Stimulated activated memory B cell treated with anti-CD40 and anti-IgM and Interleukin-4, amounts not matched to agents 10 μg/mL and 1 μg/mL and 100 μg/mL, for 72 hours (primary cell): Measurements from ENCODE around the gene KRTAP10-9.
"Not testable (repeated sequence)": the region's sequence is repeated elsewhere in the genome, so short reads cannot be mapped to it uniquely, and the experiment has no call there.

ENCODE experiments used
- ATAC-seq: fragments of 150-1000 bp; cut with Tn5 transposase; 2 replicates; pipeline ENCODE4 v1.10.0; 2021
- H3K27ac Mint-ChIP-seq: one replicate; pipeline ENCODE4 v1.8.0; 2022; ENCODE audit warnings: mild to moderate bottlenecking, mixed read lengths
- H3K27me3 Mint-ChIP-seq: one replicate; pipeline ENCODE4 v1.8.0; 2022; ENCODE audit warnings: mixed read lengths
- H3K36me3 Mint-ChIP-seq: one replicate; pipeline ENCODE4 v1.8.0; 2022; ENCODE audit warnings: mixed read lengths
- H3K4me1 Mint-ChIP-seq: one replicate; pipeline ENCODE4 v1.8.0; 2022; ENCODE audit warnings: mixed read lengths
- H3K4me3 Mint-ChIP-seq: one replicate; pipeline ENCODE4 v1.8.0; 2022; ENCODE audit warnings: mild to moderate bottlenecking, moderate library complexity, mixed read lengths
- H3K9me3 Mint-ChIP-seq: one replicate; pipeline ENCODE4 v1.8.0; 2022; ENCODE audit warnings: mixed read lengths

KRTAP10-9 gene

DNA sequence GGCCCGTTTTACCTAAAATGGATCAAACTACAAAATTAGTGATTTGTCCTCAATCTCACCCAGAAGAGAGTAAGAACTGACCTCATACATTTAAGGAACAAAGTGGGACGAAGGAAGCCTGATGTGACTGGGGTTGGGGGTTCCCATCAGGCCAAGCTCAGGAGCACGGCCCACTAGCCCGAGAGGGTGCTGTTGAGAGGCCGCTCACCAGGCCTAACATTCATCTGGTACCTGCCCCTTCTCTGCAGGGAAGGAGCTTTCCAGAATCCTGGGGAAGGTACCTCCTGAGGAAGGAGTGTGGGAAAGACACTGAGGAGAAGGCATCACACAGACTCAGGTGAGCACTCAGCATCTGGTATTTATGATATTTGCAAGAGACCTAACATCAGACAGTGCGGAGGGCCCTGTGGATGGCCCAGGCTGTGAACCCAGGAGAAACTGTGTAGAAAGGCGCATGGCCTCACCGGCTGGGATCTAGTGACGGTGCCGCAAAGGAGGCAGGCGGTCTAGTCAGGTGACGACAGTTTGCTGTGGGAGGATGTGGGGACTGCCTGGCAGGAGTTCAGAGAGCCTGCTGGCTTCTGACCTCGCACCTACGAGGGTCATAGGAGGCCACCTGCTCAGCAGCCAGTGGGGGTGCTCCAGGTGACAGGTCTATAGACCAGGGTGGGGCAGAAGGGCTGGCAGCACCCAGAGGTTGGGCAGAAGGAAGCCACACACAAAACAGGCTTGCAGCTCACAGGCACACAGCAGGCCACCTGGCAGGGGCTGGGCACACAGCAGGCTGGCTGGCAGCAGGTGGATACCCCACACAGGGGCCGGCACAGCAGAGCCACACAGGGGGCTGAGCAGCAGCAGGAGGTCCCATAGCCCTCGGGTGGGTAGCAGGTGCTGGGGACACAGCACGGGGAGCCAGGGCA, 27.0 kb downstream of the KRTAP10-9 start:
- H3K27me3 Mint-ChIP-seq, result peaks cover 70% of the 10 kb centered on the region

DNA sequence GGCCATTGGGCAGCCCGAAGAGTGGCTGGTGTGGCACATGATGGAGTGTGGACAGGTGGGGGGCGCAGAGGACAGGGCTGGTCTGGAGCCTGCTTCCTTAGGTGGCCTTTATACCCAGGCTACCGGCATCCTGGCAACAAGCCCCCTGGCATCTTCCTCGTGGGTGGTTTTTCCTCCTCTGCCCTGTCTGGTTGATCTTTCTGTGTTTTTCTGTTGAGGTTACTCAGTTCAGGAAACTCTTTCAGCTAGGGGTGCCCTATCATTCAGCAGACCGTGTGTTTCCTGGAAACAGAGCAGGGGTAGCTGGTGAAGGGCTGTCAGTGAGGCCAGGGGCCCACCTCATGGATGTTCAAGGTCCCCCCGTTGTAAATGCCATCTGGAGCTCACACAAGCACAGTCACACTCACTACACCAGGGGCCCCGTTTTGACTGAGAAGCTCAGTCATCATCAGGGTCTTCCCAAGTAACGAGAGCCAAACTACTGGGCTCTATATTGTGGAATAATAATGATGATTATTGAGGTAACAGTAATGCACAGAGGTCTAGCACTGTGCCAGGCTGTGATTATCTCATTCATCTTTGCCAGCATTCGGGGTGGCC, 27.8 kb downstream of the KRTAP10-9 start, which contains the start of gene KRTAP12-4:
KRTAP12-4 (minus strand) TSS at position 84 of the 600 bp plus-strand sequence; CDS start at position 39, 45 bp downstream.
- Mint-ChIP-seq H3K27ac (no peak within 1 kb of the TSS), H3K36me3 (no peaks in the 10 kb centered on the region), H3K27me3 (peaks cover 72% of the 10 kb centered on the region), H3K9me3 (peaks cover 9% of the 10 kb centered on the region), H3K4me1 (no peaks in the 10 kb centered on the region), H3K4me3 (no peak within 1 kb of the TSS)
- peak; percentile 9 for ATAC-seq

More for the DNA sequence above, 27.0 kb downstream of the KRTAP10-9 start:
- no peaks in the 10 kb centered on the region for H3K36me3 Mint-ChIP-seq
- ATAC-seq, result no peak
- peaks cover 9% of the 10 kb centered on the region for H3K9me3 Mint-ChIP-seq
- no peaks in the 10 kb centered on the region for H3K4me1 Mint-ChIP-seq
- H3K4me3 Mint-ChIP-seq, result no peak overlapping the region
- no peak overlapping the region for H3K27ac Mint-ChIP-seq

DNA sequence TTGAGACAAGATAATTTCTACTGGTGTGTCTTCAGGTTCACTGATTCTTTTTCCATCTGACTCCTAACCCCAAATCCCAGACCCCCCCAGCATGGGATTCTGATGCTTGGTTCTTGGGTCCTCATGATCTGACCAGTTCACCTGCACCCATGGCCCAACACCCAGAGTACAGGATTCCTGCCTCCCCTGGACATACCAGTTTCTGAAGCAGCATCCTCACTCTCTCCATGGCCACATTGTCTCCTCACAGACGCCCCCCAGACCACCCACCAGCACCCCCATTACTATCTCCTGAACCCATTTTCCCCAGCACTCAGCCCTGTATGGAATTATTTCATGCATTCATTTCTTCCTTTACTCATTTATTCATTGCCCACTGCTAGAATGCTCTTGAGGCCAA, 30.0 kb downstream of the KRTAP10-9 start:
- Mint-ChIP-seq H3K27me3 (peaks cover 76% of the 10 kb centered on the region), H3K4me3 (no peak overlapping the region), H3K4me1 (no peaks in the 10 kb centered on the region), H3K36me3 (peaks cover 5% of the 10 kb centered on the region), H3K9me3 (peaks cover 12% of the 10 kb centered on the region), H3K27ac (no peak overlapping the region)
- ATAC-seq, result no peak

DNA sequence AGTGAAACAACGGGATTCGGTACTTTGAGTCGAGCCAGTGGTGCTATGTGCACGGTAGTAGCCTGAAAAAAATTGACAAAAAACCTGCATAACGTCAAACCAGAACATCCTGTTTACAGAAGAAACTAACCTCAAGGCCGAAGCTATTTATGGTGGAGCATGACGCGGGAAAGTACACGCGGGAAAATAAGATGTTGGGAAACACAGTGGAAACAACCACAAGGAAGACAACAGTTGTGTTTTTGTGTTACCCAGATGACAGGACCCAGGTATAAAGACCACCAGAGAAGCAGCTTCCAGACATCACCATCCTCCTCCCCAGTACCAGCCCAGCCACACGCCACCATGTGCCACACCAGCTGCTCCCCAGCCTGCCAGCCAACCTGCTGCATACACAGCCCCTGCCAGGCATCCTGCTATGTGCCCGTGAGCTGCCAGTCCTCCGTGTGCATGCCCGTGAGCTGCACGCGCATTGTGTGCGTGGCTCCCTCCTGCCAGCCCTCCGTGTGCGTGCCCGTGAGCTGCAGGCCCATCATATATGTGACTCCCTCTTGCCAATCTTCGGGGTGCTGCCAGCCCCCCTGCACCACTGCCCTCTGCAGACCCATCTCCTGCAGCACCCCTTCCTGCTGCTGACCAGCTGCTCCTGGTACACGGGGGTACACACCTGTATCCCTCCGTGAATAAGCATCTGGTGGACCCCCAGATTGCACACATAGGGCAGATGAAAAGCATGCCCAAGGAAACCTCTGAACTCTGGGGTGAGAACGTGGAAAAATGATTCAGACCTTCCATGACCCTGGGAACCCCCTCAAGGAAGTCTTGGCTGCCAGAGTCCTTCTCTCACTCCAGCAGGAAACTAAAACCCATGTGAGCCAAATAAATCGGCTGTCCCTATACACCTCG, 31.0 kb downstream of the KRTAP10-9 start, which contains the start of gene KRTAP12-3:
KRTAP12-3 (plus strand) TSS at position 298 of the 906 bp plus-strand sequence; CDS start at position 346, 48 bp downstream.
- no peak within 1 kb of the TSS for H3K27ac Mint-ChIP-seq
- peaks cover 17% of the 10 kb centered on the region for H3K9me3 Mint-ChIP-seq
- no peak within 1 kb of the TSS for H3K4me3 Mint-ChIP-seq
- H3K27me3 Mint-ChIP-seq, result peaks cover 66% of the 10 kb centered on the region
- no peak for ATAC-seq
- peaks cover 5% of the 10 kb centered on the region for H3K36me3 Mint-ChIP-seq
- no peaks in the 10 kb centered on the region for H3K4me1 Mint-ChIP-seq

DNA sequence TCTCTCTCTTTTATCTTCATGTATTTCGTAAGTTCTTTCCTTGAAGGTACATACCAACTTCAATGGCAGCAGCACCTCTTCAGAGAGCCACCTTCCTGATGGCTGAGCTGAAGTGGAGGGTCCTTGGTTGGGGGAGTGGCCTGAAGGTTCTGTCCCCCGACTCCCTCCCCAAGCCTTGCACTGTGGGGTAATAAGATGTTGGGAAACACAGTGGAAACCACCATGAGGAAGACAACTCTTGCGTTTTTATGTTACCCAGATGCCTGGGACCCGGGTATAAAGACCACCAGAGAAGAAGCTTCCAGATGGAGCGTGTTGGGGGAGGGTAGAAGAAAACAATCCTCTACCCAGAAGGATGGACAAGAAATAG, 31.6 kb downstream of the KRTAP10-9 start:
- H3K36me3 Mint-ChIP-seq, result peaks cover 5% of the 10 kb centered on the region
- H3K27me3 Mint-ChIP-seq, result peaks cover 60% of the 10 kb centered on the region
- no peak overlapping the region for H3K4me3 Mint-ChIP-seq
- peaks cover 17% of the 10 kb centered on the region for H3K9me3 Mint-ChIP-seq
- no peaks in the 10 kb centered on the region for H3K4me1 Mint-ChIP-seq
- no peak overlapping the region for H3K27ac Mint-ChIP-seq
- no peak for ATAC-seq

GRCh38 chr21:44658913-44659595, 32.2 kb downstream of the KRTAP10-9 start:
- H3K9me3 Mint-ChIP-seq, result peaks cover 17% of the 10 kb centered on the region

GRCh38 chr21:44661567-44661966, 34.7 kb downstream of the KRTAP10-9 start:
- not testable (repeated sequence) for ATAC-seq, H3K4me3 Mint-ChIP-seq, H3K27ac Mint-ChIP-seq

More at GRCh38 chr21:44658913-44659595, 32.2 kb downstream of the KRTAP10-9 start:
- no peak overlapping the region for H3K4me3 Mint-ChIP-seq
- H3K36me3 Mint-ChIP-seq, result peaks cover 5% of the 10 kb centered on the region
- no peaks in the 10 kb centered on the region for H3K4me1 Mint-ChIP-seq
- ATAC-seq, result no peak
- H3K27me3 Mint-ChIP-seq, result peaks cover 54% of the 10 kb centered on the region
- no peak overlapping the region for H3K27ac Mint-ChIP-seq

DNA sequence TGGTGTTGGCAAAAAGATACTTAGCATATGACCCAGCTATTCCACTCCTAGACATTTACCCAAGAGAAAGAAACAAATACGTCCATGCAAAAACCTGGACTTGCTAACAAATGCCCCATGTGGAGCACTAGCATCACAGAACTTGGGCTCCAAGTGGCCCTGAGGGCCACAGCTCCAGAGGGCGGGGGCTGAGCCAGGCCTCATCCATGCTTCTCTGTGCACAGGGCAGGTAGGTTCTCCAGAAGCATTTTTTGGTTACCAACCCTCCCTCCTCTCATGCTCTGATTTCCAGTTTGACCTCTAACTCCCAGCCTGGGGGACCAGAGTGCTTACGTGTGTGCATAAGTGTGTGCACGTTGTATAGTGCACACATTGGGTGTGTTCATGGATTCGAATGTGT, 37.8 kb downstream of the KRTAP10-9 start:
- Mint-ChIP-seq H3K27me3 (peaks cover 54% of the 10 kb centered on the region), H3K4me1 (no peaks in the 10 kb centered on the region), H3K4me3 (no peak overlapping the region), H3K36me3 (peaks cover 5% of the 10 kb centered on the region), H3K9me3 (peaks cover 11% of the 10 kb centered on the region), H3K27ac (no peak overlapping the region)
- ATAC-seq, result no peak

More at GRCh38 chr21:44661567-44661966, 34.7 kb downstream of the KRTAP10-9 start:
- H3K36me3 Mint-ChIP-seq, H3K4me1 Mint-ChIP-seq: not testable (repeated sequence)
- Mint-ChIP-seq H3K27me3 (peaks cover 58% of the 10 kb centered on the region), H3K9me3 (peaks cover 14% of the 10 kb centered on the region)

GRCh38 chr21:44666401-44667320, 39.8 kb downstream of the KRTAP10-9 start, which contains the start of gene KRTAP12-2:
Gene KRTAP12-2, minus strand, starts transcription at chr21:44666927. Its CDS starts 41 bp downstream, at chr21:44666886.
- peaks cover 47% of the 10 kb centered on the region for H3K27me3 Mint-ChIP-seq
- H3K36me3 Mint-ChIP-seq, result peaks cover under 1% of the 10 kb centered on the region
- H3K9me3 Mint-ChIP-seq, result peaks cover 15% of the 10 kb centered on the region
- H3K27ac Mint-ChIP-seq, result no peak within 1 kb of the TSS
- H3K4me3 Mint-ChIP-seq, result no peak within 1 kb of the TSS
- H3K4me1 Mint-ChIP-seq, result no peaks in the 10 kb centered on the region
- peak; percentile 16 for ATAC-seq

DNA sequence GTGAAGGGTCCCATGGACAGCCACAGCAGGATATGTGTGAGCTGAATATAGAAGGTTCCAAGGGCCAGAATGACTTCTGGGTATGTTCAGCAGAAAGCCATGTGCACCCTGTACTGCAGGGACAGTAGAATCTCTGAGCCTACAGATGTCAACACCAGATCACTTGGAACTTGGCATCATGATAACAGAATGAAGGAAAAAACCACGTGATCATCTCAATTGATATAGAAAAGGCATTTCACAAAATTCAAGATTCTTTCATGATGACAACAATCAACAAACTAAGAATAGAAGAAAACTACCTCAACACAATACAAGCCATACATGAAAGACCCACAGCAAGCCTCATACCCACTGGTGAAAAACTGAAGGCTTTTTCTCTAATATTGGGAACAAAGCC, 40.7 kb downstream of the KRTAP10-9 start:
- no peak for ATAC-seq
- H3K36me3 Mint-ChIP-seq, result no peaks in the 10 kb centered on the region
- H3K27me3 Mint-ChIP-seq, result peaks cover 49% of the 10 kb centered on the region
- H3K27ac Mint-ChIP-seq, result no peak overlapping the region
- H3K9me3 Mint-ChIP-seq, result peaks cover 10% of the 10 kb centered on the region
- no peaks in the 10 kb centered on the region for H3K4me1 Mint-ChIP-seq
- no peak overlapping the region for H3K4me3 Mint-ChIP-seq

GRCh38 chr21:44670642-44671432, 43.9 kb downstream of the KRTAP10-9 start:
- peaks cover 54% of the 10 kb centered on the region for H3K27me3 Mint-ChIP-seq

GRCh38 chr21:44671911-44672310, 45.0 kb downstream of the KRTAP10-9 start:
- Mint-ChIP-seq H3K9me3 (peaks cover 14% of the 10 kb centered on the region), H3K36me3 (no peaks in the 10 kb centered on the region)

More at GRCh38 chr21:44670642-44671432, 43.9 kb downstream of the KRTAP10-9 start:
- H3K36me3 Mint-ChIP-seq, result no peaks in the 10 kb centered on the region
- peaks cover 14% of the 10 kb centered on the region for H3K9me3 Mint-ChIP-seq
- H3K4me3 Mint-ChIP-seq, result no peak overlapping the region
- H3K4me1 Mint-ChIP-seq, result no peaks in the 10 kb centered on the region
- H3K27ac Mint-ChIP-seq, result no peak overlapping the region
- no peak for ATAC-seq

DNA sequence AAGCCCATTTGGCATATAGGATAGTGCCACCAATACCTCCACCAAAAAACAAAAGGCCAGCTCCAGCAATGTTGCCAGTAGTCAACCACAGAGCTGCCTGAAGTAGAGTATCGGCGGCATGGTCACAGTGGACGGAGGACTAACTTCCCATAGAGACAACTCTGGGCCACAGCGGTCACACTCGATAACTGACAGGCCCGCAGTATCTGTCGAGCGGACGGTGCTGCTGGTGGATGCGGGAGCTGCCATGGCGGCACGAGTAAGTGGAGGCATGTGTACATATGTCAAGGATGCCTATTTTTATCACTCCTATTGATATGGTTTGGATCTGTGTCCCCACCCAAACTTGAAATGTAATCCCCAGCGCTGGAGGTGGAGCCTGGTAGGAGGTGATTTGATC, 51.0 kb downstream of the KRTAP10-9 start:
- no peak overlapping the region for H3K4me3 Mint-ChIP-seq
- H3K27me3 Mint-ChIP-seq, result peaks cover 46% of the 10 kb centered on the region
- peaks cover 2% of the 10 kb centered on the region for H3K9me3 Mint-ChIP-seq
- no peak overlapping the region for H3K27ac Mint-ChIP-seq
- ATAC-seq, result no peak
- H3K36me3 Mint-ChIP-seq, result no peaks in the 10 kb centered on the region
- no peaks in the 10 kb centered on the region for H3K4me1 Mint-ChIP-seq

More at GRCh38 chr21:44671911-44672310, 45.0 kb downstream of the KRTAP10-9 start:
- no peak overlapping the region for H3K4me3 Mint-ChIP-seq
- no peak for ATAC-seq
- peaks cover 43% of the 10 kb centered on the region for H3K27me3 Mint-ChIP-seq
- H3K27ac Mint-ChIP-seq, result no peak overlapping the region
- H3K4me1 Mint-ChIP-seq, result no peaks in the 10 kb centered on the region
